Measurements from ENCODE around the gene PTPRT. TPM values are rescaled to one million over a fixed set of nuclear protein-coding genes. Genes with fewer than 3 reads are reported as not detected.

The PTPRT gene
- total RNA-seq, 4 donors from 2014 or later, result 0.67 to 2.5 (median 1.0) TPM

- H3K4me3 ChIP-seq, result no peak overlapping the region
- H3K27ac ChIP-seq, result no peak overlapping the region
- no peaks in the 10 kb centered on the region for H3K4me1 ChIP-seq
- H3K36me3 ChIP-seq, result no peaks in the 10 kb centered on the region
- DNase-seq, result no peak
- no peaks in the 10 kb centered on the region for H3K27me3 ChIP-seq
- H3K9me3 ChIP-seq, result no peaks in the 10 kb centered on the region
- TF ChIP-seq CTCF (IDR thresholded peaks at IDR 0.05), result no peak
- no peak for TF ChIP-seq POLR2A (IDR thresholded peaks at IDR 0.05)
Observed at GRCh38 chr20:42100137-42100704, 1089.5 kb downstream of the PTPRT start.

- Histone ChIP-seq H3K27me3 (no peaks in the 10 kb centered on the region), H3K4me1 (no peaks in the 10 kb centered on the region), H3K27ac (no peak overlapping the region), H3K4me3 (no peak overlapping the region), H3K9me3 (no peaks in the 10 kb centered on the region), H3K36me3 (no peaks in the 10 kb centered on the region)
- TF ChIP-seq POLR2A (IDR thresholded peaks at IDR 0.05) (no peak), CTCF (IDR thresholded peaks at IDR 0.05) (no peak)
- DNase-seq, result no peak
Observed at GRCh38 chr20:42099101-42099500, 1090.6 kb downstream of the PTPRT start.

GRCh38 chr20:42098418-42098817, 1091.3 kb downstream of the PTPRT start:
- no peak overlapping the region for H3K4me3 ChIP-seq
- no peaks in the 10 kb centered on the region for H3K4me1 ChIP-seq
- H3K27me3 ChIP-seq, result no peaks in the 10 kb centered on the region
- no peak overlapping the region for H3K27ac ChIP-seq
- no peak for DNase-seq
- TF ChIP-seq CTCF (IDR thresholded peaks at IDR 0.05), result no peak
- TF ChIP-seq POLR2A (IDR thresholded peaks at IDR 0.05), result no peak
- H3K36me3 ChIP-seq, result no peaks in the 10 kb centered on the region
- H3K9me3 ChIP-seq, result no peaks in the 10 kb centered on the region

GRCh38 chr20:42097741-42098140, 1092.0 kb downstream of the PTPRT start:
- DNase-seq, result no peak
- TF ChIP-seq CTCF (IDR thresholded peaks at IDR 0.05), result no peak
- TF ChIP-seq POLR2A (IDR thresholded peaks at IDR 0.05), result no peak
- no peaks in the 10 kb centered on the region for H3K4me1 ChIP-seq
- H3K27me3 ChIP-seq, result no peaks in the 10 kb centered on the region
- H3K4me3 ChIP-seq, result no peak overlapping the region
- no peak overlapping the region for H3K27ac ChIP-seq
- H3K9me3 ChIP-seq, result no peaks in the 10 kb centered on the region
- no peaks in the 10 kb centered on the region for H3K36me3 ChIP-seq

- Histone ChIP-seq H3K9me3 (no peaks in the 10 kb centered on the region), H3K36me3 (no peaks in the 10 kb centered on the region), H3K27me3 (no peaks in the 10 kb centered on the region), H3K4me3 (no peak overlapping the region), H3K27ac (no peak overlapping the region), H3K4me1 (no peaks in the 10 kb centered on the region)
- DNase-seq, result no peak
- TF ChIP-seq CTCF (IDR thresholded peaks at IDR 0.05) (no peak), POLR2A (IDR thresholded peaks at IDR 0.05) (no peak)
Observed at GRCh38 chr20:42095221-42095620, 1094.5 kb downstream of the PTPRT start.

All from Peyer's patch (tissue), 4 donors.